ES-I3 (cell line): Measurements from ENCODE around the gene APOBEC2.

Source experiments
- H3K36me3 ChIP-seq: 2 replicates; pipeline ENCODE4 v1.6.1; 2013; ENCODE audit warnings: mild to moderate bottlenecking, low read length, control low read depth, moderate library complexity; ENCODE audit not compliant: insufficient read depth
- H3K4me1 ChIP-seq: 2 replicates; pipeline ENCODE4 v1.6.1; 2013; ENCODE audit warnings: mild to moderate bottlenecking, control low read depth, low read length; ENCODE audit not compliant: insufficient read depth
- H3K9ac ChIP-seq: 2 replicates; pipeline ENCODE4 v1.6.1; 2013; ENCODE audit warnings: low read depth, mild to moderate bottlenecking, low read length, moderate library complexity
- H3K9me3 ChIP-seq: 2 replicates; pipeline ENCODE4 v1.6.1; 2013; ENCODE audit warnings: mild to moderate bottlenecking, low read length, moderate library complexity; ENCODE audit not compliant: control insufficient read depth, insufficient read depth

The APOBEC2 gene

GRCh38 chr6:41042226-41043055, 10.6 kb upstream of the APOBEC2 start, which contains the start of gene TSPO2:
Gene TSPO2, plus strand, starts transcription at chr6:41042467. Its CDS starts 519 bp downstream, at chr6:41042986.
- Histone ChIP-seq H3K9ac (no peak within 1 kb of the TSS), H3K36me3 (no peaks in the 10 kb centered on the region), H3K4me1 (peaks cover 23% of the 10 kb centered on the region; the same call in 1 of the 2 replicates), H3K9me3 (no peaks in the 10 kb centered on the region)

GRCh38 chr6:41043151-41043550, 9.9 kb upstream of the APOBEC2 start:
- Histone ChIP-seq H3K36me3 (no peaks in the 10 kb centered on the region), H3K4me1 (peaks cover 23% of the 10 kb centered on the region; the same call in 1 of the 2 replicates), H3K9me3 (no peaks in the 10 kb centered on the region), H3K9ac (no peak overlapping the region)

DNA sequence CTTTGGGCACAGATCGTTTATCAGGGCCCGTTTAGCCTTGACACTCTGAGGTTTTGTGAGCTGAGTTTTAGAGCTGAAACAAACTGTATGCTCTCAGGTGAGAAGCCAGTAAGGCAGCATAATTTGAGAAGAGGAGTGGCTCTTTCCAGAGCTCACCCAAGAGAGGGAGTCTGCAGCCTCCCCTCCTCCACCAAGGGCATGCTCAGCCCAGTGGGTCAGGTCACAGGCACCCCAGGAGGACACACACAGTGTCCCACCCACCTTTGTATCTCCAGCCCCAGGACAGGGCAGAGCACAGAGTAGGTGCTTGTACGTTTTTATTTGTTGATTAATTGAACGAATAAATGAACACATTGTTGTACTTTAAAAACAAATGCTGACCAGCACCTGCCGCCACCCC, 7.3 kb upstream of the APOBEC2 start:
- H3K4me1 ChIP-seq: peaks cover 12% of the 10 kb centered on the region; the same call in 1 of the 2 replicates
- no peaks in the 10 kb centered on the region; the same call in 1 of the 2 replicates for H3K36me3 ChIP-seq
- H3K9me3 ChIP-seq: no peaks in the 10 kb centered on the region
- H3K9ac ChIP-seq: no peak overlapping the region

DNA sequence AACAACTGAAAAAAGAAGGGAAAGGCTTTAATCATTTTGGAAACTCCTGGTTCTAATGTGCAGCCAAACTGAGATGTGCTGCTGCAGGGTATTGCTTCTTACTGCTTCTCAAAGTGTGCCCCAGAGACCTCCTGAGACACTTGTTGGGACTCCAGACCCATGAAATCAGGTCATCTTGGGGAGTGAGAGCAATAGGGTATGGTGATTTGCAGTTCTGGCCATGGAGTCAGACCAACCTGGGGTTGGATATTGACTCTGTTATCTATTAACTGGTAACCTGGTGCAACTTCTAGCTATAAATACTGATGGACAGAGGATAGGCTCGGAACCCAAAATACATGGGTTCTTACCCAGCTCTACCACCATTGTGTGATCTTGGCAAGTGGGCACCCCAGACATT, 6.9 kb upstream of the APOBEC2 start:
- no peaks in the 10 kb centered on the region; the same call in 1 of the 2 replicates for H3K36me3 ChIP-seq
- peaks cover 8% of the 10 kb centered on the region; the same call in 1 of the 2 replicates for H3K4me1 ChIP-seq
- H3K9me3 ChIP-seq: no peaks in the 10 kb centered on the region
- no peak overlapping the region for H3K9ac ChIP-seq

DNA sequence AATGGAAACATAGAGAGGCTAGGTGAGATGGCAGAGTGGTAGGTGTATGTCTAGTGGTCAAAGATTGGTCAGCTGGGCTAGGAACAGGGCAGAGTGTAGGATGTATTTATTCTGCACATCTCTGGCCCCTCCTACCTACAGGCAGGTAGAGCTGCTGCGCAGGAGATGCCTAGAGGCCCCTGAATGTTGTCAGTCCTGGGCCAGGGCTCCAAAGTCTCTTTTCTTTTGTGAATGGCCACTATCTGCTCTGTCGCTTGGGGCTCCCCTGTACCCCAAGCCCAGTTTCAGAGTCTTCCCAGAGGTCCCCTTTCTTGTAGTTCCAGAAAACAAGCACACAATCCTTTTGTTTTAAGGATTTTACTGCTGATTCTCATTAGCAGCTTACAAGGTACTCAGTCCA, 5.7 kb upstream of the APOBEC2 start:
- H3K4me1 ChIP-seq: peaks cover 9% of the 10 kb centered on the region; the same call in 1 of the 2 replicates
- no peaks in the 10 kb centered on the region; the same call in 1 of the 2 replicates for H3K36me3 ChIP-seq
- H3K9ac ChIP-seq: no peak overlapping the region
- no peaks in the 10 kb centered on the region for H3K9me3 ChIP-seq

DNA sequence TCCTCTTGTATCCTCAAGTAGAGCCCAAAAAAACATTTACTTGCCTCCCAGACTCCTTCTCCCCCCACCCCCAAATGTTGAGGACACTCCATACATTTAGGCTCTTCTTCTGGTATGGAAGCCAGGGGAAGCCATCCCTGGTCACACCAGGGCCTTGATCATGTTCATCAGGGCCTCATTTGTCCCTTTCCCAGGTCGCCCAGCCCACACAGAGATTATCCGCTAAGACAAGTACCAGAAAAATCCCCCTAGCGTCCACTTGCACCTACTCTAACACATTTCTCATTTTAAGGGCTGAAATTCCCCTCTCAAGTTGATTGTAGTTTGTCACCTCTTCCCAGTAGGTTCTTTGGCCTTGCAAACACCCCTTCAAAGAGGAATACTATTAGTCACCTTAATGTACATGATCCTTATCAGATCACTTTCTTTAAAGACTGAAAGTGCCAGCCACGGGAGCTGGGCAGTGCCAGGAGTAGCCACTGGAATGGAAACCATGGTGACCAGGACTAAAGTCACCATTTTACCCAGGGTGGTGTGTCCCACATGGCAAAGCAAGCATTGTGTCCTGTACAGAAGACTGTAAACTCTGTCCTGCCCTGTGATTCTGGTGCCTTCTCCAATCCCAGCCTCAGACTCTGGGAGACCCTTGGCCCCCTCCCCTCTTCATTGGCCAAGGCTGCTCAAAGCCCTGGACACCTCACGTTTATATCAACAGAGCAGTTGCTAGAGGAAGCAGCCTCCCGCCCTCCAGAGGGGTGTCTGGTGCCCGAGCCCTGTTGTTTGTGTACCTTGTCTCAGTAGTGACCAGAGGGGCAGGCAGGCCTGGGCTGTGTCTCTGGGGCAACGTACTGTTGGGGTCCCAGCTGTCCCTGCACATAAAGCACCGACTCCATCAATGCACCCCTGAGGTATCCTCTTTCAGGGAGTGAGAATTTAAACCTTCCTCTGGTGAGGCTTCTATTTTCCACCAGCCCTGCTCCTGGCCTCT, 5.0 kb upstream of the APOBEC2 start:
- no peaks in the 10 kb centered on the region for H3K9me3 ChIP-seq
- peaks cover 14% of the 10 kb centered on the region; the same call in 1 of the 2 replicates for H3K4me1 ChIP-seq
- no peak overlapping the region for H3K9ac ChIP-seq
- no peaks in the 10 kb centered on the region; the same call in 1 of the 2 replicates for H3K36me3 ChIP-seq

DNA sequence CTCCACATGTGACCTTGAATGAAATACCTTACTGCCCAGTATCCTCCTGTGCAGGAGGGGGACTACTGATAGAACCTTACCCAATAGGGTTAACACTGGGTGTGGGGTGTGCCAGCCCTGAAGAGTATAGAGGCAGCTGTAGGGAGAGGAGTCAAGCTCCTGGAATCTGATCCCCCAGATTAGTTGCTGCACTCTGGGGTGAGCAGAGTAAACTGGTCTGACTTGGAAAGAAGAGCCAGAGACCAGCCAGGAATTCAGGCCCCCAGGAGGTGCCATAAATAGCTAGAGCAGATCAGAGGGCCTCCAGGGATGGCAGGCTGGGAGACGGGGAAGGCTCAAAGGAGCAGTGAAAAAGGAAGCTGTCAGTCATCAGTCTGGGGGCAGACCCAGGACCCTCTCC, 3.5 kb upstream of the APOBEC2 start:
- Histone ChIP-seq H3K9me3 (no peaks in the 10 kb centered on the region), H3K4me1 (peaks cover 14% of the 10 kb centered on the region; the same call in 1 of the 2 replicates), H3K9ac (no peak overlapping the region), H3K36me3 (no peaks in the 10 kb centered on the region; the same call in 1 of the 2 replicates)

- no peaks in the 10 kb centered on the region; the same call in 1 of the 2 replicates for H3K36me3 ChIP-seq
- no peaks in the 10 kb centered on the region for H3K9me3 ChIP-seq
- no peak overlapping the region for H3K9ac ChIP-seq
- H3K4me1 ChIP-seq: peaks cover 14% of the 10 kb centered on the region; the same call in 1 of the 2 replicates
These were observed 3.0 kb upstream of the APOBEC2 start for GRCh38 chr6:41049955-41050354.

GRCh38 chr6:41050536-41050935, 2.5 kb upstream of the APOBEC2 start:
- no peaks in the 10 kb centered on the region for H3K9me3 ChIP-seq
- no peaks in the 10 kb centered on the region; the same call in 1 of the 2 replicates for H3K36me3 ChIP-seq
- H3K4me1 ChIP-seq: peaks cover 14% of the 10 kb centered on the region; the same call in 1 of the 2 replicates
- no peak overlapping the region for H3K9ac ChIP-seq

GRCh38 chr6:41051873-41052272, 1.1 kb upstream of the APOBEC2 start:
- Histone ChIP-seq H3K9ac (no peak overlapping the region), H3K9me3 (no peaks in the 10 kb centered on the region), H3K4me1 (peaks cover 14% of the 10 kb centered on the region; the same call in 1 of the 2 replicates), H3K36me3 (no peaks in the 10 kb centered on the region; the same call in 1 of the 2 replicates)

- Histone ChIP-seq H3K9ac (no peak overlapping the region), H3K4me1 (peaks cover 22% of the 10 kb centered on the region; the same call in 1 of the 2 replicates)
These were observed 1.5 kb downstream of the APOBEC2 start for GRCh38 chr6:41054511-41054910.

GRCh38 chr6:41055149-41055548, 2.1 kb downstream of the APOBEC2 start:
- H3K36me3 ChIP-seq: no peaks in the 10 kb centered on the region
- no peaks in the 10 kb centered on the region for H3K9me3 ChIP-seq
- H3K9ac ChIP-seq: no peak overlapping the region
- peaks cover 16% of the 10 kb centered on the region; the same call in 1 of the 2 replicates for H3K4me1 ChIP-seq

More at GRCh38 chr6:41054511-41054910, 1.5 kb downstream of the APOBEC2 start:
- Histone ChIP-seq H3K9me3 (no peaks in the 10 kb centered on the region), H3K36me3 (no peaks in the 10 kb centered on the region; the same call in 1 of the 2 replicates)

GRCh38 chr6:41056768-41057490, 3.9 kb downstream of the APOBEC2 start:
- peaks cover 16% of the 10 kb centered on the region; the same call in 1 of the 2 replicates for H3K4me1 ChIP-seq
- H3K9ac ChIP-seq: no peak overlapping the region
- H3K36me3 ChIP-seq: no peaks in the 10 kb centered on the region
- H3K9me3 ChIP-seq: no peaks in the 10 kb centered on the region
